GM13976 (cell line): Measurements from ENCODE around the gene CUEDC1.

Experiments used
- DNase-seq: peaks from one replicate; pipeline ENCODE4 v3.0.0; 2012; ENCODE audit warnings: low spot score
- in situ Hi-C: fragments of 300-500 bp; cut with MboI; formaldehyde crosslinking; loops from one replicate; pipeline ENCODE4 v1.12.0; 2022; ENCODE audit warnings: low sequenced_read_pairs, mixed read lengths, inconsistent platforms; ENCODE audit not compliant: unreplicated experiment
- TF ChIP-seq, protein P1 (sequence below): IDR thresholded peaks from 2 replicates; pipeline ENCODE4 v1.5.1; 2012; ENCODE audit warnings: borderline replicate concordance, mild to moderate bottlenecking; ENCODE audit not compliant: insufficient read depth; ENCODE audit errors: extremely low read depth, missing control alignments, control extremely low read depth

CUEDC1 gene

DNA sequence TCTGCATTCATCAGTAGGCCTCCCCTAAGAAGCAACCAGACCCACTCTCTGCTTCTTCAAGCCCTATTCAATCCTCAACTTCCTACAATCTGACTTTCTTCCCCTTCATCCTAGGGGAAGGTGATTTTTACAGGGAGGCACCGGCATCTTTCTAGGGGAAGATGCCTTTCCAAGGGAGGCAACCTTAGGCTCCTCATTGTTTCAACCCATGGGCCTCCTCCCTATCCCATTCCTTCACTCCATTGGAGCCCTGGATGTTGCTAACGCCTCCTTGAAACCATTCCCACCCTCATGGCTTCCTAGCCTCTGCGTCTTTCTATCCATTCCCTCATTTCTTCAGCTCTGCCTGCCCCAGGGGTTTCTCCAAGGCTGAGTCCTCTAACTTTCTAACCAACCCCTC, 2.7 kb upstream of the CUEDC1 start:
- no peak for DNase-seq
- TF ChIP-seq, protein P1, sequence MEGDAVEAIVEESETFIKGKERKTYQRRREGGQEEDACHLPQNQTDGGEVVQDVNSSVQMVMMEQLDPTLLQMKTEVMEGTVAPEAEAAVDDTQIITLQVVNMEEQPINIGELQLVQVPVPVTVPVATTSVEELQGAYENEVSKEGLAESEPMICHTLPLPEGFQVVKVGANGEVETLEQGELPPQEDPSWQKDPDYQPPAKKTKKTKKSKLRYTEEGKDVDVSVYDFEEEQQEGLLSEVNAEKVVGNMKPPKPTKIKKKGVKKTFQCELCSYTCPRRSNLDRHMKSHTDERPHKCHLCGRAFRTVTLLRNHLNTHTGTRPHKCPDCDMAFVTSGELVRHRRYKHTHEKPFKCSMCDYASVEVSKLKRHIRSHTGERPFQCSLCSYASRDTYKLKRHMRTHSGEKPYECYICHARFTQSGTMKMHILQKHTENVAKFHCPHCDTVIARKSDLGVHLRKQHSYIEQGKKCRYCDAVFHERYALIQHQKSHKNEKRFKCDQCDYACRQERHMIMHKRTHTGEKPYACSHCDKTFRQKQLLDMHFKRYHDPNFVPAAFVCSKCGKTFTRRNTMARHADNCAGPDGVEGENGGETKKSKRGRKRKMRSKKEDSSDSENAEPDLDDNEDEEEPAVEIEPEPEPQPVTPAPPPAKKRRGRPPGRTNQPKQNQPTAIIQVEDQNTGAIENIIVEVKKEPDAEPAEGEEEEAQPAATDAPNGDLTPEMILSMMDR, result no peak
- in situ Hi-C loops, result no loop called here

- TF ChIP-seq, protein P1, result no peak
- in situ Hi-C loops, result no loop called here
- no peak for DNase-seq
Observed at GRCh38 chr17:57957120-57957850, 2.1 kb upstream of the CUEDC1 start.

DNA sequence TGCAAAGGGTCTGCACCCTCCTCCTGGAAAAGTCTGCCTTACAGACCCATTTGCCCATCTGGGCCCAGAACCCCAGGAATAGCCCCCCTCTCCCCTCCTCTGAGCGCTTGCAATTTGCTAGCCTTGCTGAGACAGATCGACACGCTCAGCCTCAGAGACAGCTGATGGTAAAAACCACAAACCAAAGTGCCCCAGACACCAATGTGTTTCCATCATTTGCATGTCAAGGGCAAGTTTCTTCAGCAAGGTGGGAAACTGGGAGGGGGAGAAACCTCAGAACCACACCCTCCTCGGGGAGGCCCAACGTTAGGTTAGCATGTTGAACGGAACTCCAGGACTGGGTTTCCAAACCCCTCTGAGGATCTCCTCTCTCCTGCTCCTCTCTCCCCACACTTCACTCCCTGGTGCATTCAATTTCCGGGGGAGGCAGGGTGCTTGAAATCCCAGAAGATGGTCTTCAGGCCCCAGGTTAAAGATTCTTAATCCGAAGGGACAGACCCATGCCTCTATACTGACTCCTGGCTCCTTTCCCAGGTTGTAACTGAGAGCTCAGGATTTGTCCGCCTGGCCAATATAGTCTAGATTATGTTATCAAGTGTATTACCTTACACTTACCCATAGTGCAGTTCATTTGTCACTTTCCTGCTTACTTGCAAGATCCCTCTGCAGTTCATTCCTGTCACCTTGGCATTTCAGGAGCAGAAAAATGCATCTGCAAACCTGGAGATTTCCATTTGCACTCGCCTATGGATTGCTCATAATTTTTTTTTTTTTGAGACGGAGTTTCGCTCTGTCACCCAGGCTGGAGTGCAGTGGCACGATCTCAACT, 1.3 kb upstream of the CUEDC1 start:
- in situ Hi-C loops, result no loop called here
- peak; percentile 69 for DNase-seq
- TF ChIP-seq, protein P1, result no peak

DNA sequence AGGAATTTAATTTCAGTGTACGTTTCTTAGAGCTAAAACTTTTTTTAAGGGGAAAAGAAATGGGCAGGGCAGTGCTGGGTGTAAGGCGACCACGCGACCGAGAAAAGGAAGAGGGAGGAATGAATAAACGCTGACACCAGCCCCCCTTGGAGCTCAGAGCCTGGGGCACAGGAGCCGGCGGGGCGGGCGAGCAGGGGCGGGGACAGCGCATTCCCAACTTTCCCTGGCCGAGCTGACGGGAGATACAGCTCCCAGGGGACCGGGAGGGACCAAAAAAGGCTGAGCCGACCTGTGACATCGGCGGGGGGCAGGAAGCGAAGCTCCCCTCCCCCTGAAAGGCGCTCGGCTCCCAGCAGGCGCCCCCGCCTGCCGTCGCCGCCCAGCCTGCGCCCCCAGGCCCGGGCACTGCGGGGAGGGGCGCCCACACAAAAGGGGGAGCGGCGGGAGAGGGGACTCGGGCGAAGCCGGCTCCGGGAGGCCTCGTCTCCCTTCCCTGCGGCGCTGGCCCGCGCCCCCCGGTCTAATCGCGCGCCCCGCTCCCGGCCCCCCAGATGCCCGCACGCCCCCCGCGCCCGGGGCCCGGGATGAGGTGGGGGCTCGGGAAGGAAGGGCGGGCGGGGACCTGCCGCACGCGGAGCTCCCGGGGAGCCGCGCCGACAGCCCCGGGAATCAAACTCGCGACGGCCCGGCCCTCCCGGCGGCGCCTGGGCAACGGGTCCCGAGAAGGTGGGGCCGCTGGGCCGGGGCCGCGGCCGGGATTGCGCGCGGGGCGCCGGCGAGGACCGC, 622 bp downstream of the CUEDC1 start:
- TF ChIP-seq, protein P1, result no peak
- no peak for DNase-seq
- in situ Hi-C loops, result no loop called here

DNA sequence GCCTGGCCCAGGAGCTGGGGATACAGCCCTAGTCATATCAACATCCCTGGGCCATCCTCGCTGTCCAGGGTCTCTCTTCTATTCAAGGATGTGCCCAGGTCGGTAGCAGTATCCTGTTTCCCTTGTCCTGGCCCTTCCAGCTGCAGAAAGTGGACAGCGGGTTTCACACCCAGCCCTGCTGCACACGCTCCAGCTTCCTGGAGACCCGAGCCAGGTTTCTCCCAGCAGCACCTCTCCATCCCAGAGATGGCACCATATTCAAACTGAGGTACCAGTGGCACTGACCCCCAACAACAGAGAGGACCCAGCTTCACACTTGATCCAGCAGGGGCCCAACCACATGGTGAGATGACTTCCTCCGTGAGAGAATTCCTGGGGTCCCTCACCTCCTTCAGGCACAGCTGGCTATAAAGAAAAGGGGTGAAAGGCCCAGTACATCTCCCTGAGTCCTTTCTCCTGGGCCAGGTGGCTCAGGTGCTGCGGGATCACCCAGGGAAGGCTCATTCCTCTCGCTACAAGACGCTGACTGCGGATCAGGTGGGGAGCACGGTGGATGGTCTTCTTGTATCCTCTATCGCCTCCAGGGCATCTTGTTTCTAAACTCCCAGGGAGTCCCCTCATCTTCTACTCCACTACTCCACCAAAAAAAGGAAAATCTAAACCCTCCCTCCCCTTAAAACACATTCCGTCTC, 1.4 kb downstream of the CUEDC1 start:
- no peak for DNase-seq
- TF ChIP-seq, protein P1, result no peak
- in situ Hi-C loops, result no loop called here

DNA sequence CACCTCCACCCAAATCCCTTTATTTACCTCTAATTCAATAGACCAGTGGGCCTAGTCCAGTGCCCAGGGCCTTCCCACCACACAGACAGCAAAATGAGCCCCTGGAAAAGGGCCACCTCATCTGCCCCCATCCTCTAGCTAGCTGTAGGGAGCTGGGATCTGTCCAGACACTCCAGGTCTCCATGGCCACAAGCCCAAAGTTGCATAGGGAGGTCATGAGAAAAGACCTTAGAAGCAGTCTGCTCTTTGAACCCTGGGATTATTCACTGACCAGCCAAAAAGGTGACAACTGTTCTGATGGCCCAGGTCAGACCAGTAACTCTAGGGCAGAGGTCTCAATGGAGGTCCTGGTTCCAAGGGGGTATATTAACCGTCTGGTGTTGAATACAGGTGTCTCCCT, 2.0 kb downstream of the CUEDC1 start:
- TF ChIP-seq, protein P1, result no peak
- no peak for DNase-seq
- in situ Hi-C loops, result no loop called here
